H1 (cell line): ENCODE measurements around the gene CCDC88A. TPM values are rescaled to one million over a fixed set of nuclear protein-coding genes. Genes with fewer than 3 reads are reported as not detected.

Source experiments
- CTCF ChIA-PET: fragments of 300-600 bp; sonication (Branson Sonifier 250); formaldehyde crosslinking; loops from one replicate; lab custom pipeline; 2021; ENCODE audit not compliant: partially characterized antibody; lab: Charles Lee
- POLR2A ChIA-PET: fragments of 300-600 bp; sonication (Branson Sonifier 250); formaldehyde crosslinking; loops from one replicate; lab custom pipeline; 2021; ENCODE audit warnings: inconsistent platforms; ENCODE audit not compliant: partially characterized antibody; lab: Charles Lee
- DNase-seq, 2 experiments: peaks; one replicate each; pipeline versions ENCODE4 v3.0.0 to v3.0.0-alpha.2; 2010 to 2022; ENCODE audit warnings: low spot score in 2 of 2, low read depth in 1 of 2, mixed read lengths in 1 of 2
- FAIRE-seq: peaks from 2 replicates; lab custom pipeline; 2011; peaks lifted over from hg19 to GRCh38; lab: Jason Lieb, UNC
- H2AFZ ChIP-seq: 2 replicates; pipeline ENCODE4 v1.8.1; 2012; ENCODE audit warnings: low read length, inconsistent platforms
- H2AK5ac ChIP-seq: 2 replicates; pipeline ENCODE4 v1.6.1; 2013; ENCODE audit warnings: low read depth, low read length
- H2BK120ac ChIP-seq: replicated peaks from 2 replicates; pipeline ENCODE3; 2013; ENCODE audit warnings: low read depth, low read length, inconsistent platforms
- H2BK12ac ChIP-seq: 2 replicates; pipeline ENCODE4 v1.6.1; 2013; ENCODE audit warnings: low read depth, low read length
- H2BK15ac ChIP-seq: 2 replicates; pipeline ENCODE4 v1.6.1; 2013; ENCODE audit warnings: low read length
- H2BK20ac ChIP-seq: 2 replicates; pipeline ENCODE4 v1.6.1; 2013; ENCODE audit warnings: low read length
- H2BK5ac ChIP-seq: 2 replicates; pipeline ENCODE4 v1.6.1; 2013; ENCODE audit warnings: low read depth, low read length
- H3K14ac ChIP-seq: 2 replicates; pipeline ENCODE4 v1.6.1; 2013; ENCODE audit warnings: inconsistent platforms; ENCODE audit not compliant: insufficient read length
- H3K18ac ChIP-seq: 2 replicates; pipeline ENCODE4 v1.6.1; 2013; ENCODE audit warnings: low read length; ENCODE audit errors: extremely low read depth
- H3K23ac ChIP-seq: 2 replicates; pipeline ENCODE4 v1.6.1; 2013; ENCODE audit warnings: inconsistent platforms; ENCODE audit not compliant: insufficient read length
- H3K23me2 ChIP-seq: 2 replicates; pipeline ENCODE4 v1.6.1; 2013; ENCODE audit warnings: low read depth, low read length
- H3K27ac ChIP-seq: 2 replicates; pipeline ENCODE4 v1.6.1; 2011; ENCODE audit warnings: low read depth, low read length, inconsistent platforms
- H3K27me3 ChIP-seq, 4 experiments: replicated peaks in 1 of 4; 1 replicate in 1 of 4; 2 replicates in 3 of 4; pipeline versions ENCODE4 v1.6.1 to v1.8.1; 2011 to 2013; ENCODE audit warnings: low read length in 3 of 4, mild to moderate bottlenecking in 3 of 4, inconsistent platforms in 2 of 4, mixed read lengths in 2 of 4, moderate library complexity in 1 of 4; ENCODE audit not compliant: control insufficient read depth in 3 of 4, insufficient read depth in 3 of 4; ENCODE audit errors: extremely low read depth in 1 of 4
- H3K36me3 ChIP-seq, 4 experiments: 2 replicates each; pipeline versions ENCODE4 v1.6.1 to v1.8.1; 2011 to 2013; ENCODE audit warnings: mild to moderate bottlenecking in 4 of 4, low read length in 3 of 4, moderate library complexity in 2 of 4, control low read depth in 1 of 4, inconsistent platforms in 1 of 4; ENCODE audit not compliant: insufficient read depth in 4 of 4, control insufficient read depth in 2 of 4
- H3K4ac ChIP-seq: replicated peaks from 2 replicates; pipeline ENCODE3; 2013; ENCODE audit warnings: low read length, low read depth, mixed read lengths, inconsistent platforms; ENCODE audit not compliant: insufficient read length
- H3K4me1 ChIP-seq, 4 experiments: replicated peaks in 1 of 4; 1 replicate in 1 of 4; 2 replicates in 3 of 4; pipeline versions ENCODE4 v1.6.1 to v1.8.1; 2011 to 2013; ENCODE audit warnings: low read length in 3 of 4, inconsistent platforms in 2 of 4, mixed read lengths in 1 of 4; ENCODE audit not compliant: insufficient read depth in 4 of 4, control insufficient read depth in 3 of 4
- H3K4me2 ChIP-seq, 2 experiments: 2 replicates each; pipeline versions ENCODE4 v1.6.1 to v1.8.1; 2011 to 2013; ENCODE audit warnings: low read depth in 2 of 2, low read length in 2 of 2, control low read depth in 1 of 2, inconsistent platforms in 1 of 2, mild to moderate bottlenecking in 1 of 2; ENCODE audit not compliant: insufficient read depth in 1 of 2
- H3K4me3 ChIP-seq, 4 experiments: fragments of 200-600, 300-600 bp in 1 of 4; sonication (generic), shearing (Covaris generic), sonication (Bioruptor Twin) in 1 of 4; 2 replicates each; pipeline versions ENCODE4 v1.5.1 to v1.8.1; 2011 to 2016; ENCODE audit warnings: low read length in 4 of 4, low read depth in 3 of 4, control low read depth in 2 of 4, inconsistent platforms in 2 of 4, mild to moderate bottlenecking in 2 of 4, mixed read lengths in 1 of 4, moderate library complexity in 1 of 4; ENCODE audit not compliant: insufficient read depth in 2 of 4; ENCODE audit errors: extremely low read depth in 1 of 4
- H3K56ac ChIP-seq: replicated peaks from 2 replicates; pipeline ENCODE3; 2013; ENCODE audit warnings: low read depth, mild to moderate bottlenecking, mixed read lengths, low read length, inconsistent platforms; ENCODE audit not compliant: insufficient read length
- H3K79me1 ChIP-seq: 2 replicates; pipeline ENCODE4 v1.6.1; 2013; ENCODE audit warnings: low read depth, low read length, control low read depth
- H3K79me2 ChIP-seq, 2 experiments: 2 replicates each; pipeline versions ENCODE4 v1.6.1 to v1.8.1; 2012 to 2013; ENCODE audit warnings: low read length in 2 of 2, mild to moderate bottlenecking in 2 of 2, inconsistent platforms in 1 of 2; ENCODE audit not compliant: insufficient read depth in 2 of 2, control insufficient read depth in 1 of 2
- H3K9ac ChIP-seq, 4 experiments: replicated peaks in 1 of 4; 1 replicate in 1 of 4; 2 replicates in 3 of 4; pipeline versions ENCODE4 v1.6.1 to v1.8.1; 2011 to 2013; ENCODE audit warnings: low read depth in 3 of 4, low read length in 3 of 4, control low read depth in 2 of 4, mild to moderate bottlenecking in 2 of 4, moderate library complexity in 2 of 4, inconsistent platforms in 1 of 4; ENCODE audit errors: extremely low read depth in 1 of 4
- H3K9me3 ChIP-seq, 2 experiments: 2 replicates each; pipeline versions ENCODE4 v1.6.1 to v1.8.1; 2012 to 2013; ENCODE audit warnings: mild to moderate bottlenecking in 2 of 2, moderate library complexity in 2 of 2, control low read depth in 1 of 2, inconsistent platforms in 1 of 2, low read depth in 1 of 2, low read length in 1 of 2, mixed read lengths in 1 of 2; ENCODE audit not compliant: insufficient read depth in 2 of 2
- H4K20me1 ChIP-seq, 2 experiments: replicated peaks in 1 of 2; 2 replicates each; pipeline versions ENCODE3 to v1.8.1; 2011 to 2013; ENCODE audit warnings: inconsistent platforms in 2 of 2, low read length in 2 of 2, mild to moderate bottlenecking in 1 of 2; ENCODE audit not compliant: insufficient read depth in 2 of 2, control insufficient read depth in 1 of 2
- H4K5ac ChIP-seq: 2 replicates; pipeline ENCODE4 v1.6.1; 2013; ENCODE audit warnings: low read length, low read depth, mixed read lengths, inconsistent platforms; ENCODE audit not compliant: insufficient read length
- H4K8ac ChIP-seq: 2 replicates; pipeline ENCODE4 v1.8.0; 2013; ENCODE audit warnings: mild to moderate bottlenecking, moderate library complexity, low read length, inconsistent platforms; ENCODE audit not compliant: insufficient read depth; ENCODE audit errors: extremely low read depth
- H4K91ac ChIP-seq: replicated peaks from 2 replicates; pipeline ENCODE3; 2013; ENCODE audit warnings: low read length, mixed read lengths, inconsistent platforms; ENCODE audit not compliant: insufficient read length
- ASH2L ChIP-seq: fragments of 200-600, 300-600 bp; sonication (generic); IDR thresholded peaks from one replicate; pipeline ENCODE4 v1.7.1; 2017; ENCODE audit warnings: low read length
- POLR2A ChIP-seq, 2 experiments: IDR thresholded peaks; 1 replicate in 1 of 2; 2 replicates in 1 of 2; pipeline ENCODE4 v1.6.1; 2011; ENCODE audit warnings: low read depth in 2 of 2, low read length in 2 of 2, mild to moderate bottlenecking in 2 of 2; ENCODE audit errors: control extremely low read depth in 1 of 2
- SAP30 ChIP-seq: fragments of 300-600 bp; sonication (generic); IDR thresholded peaks from 2 replicates; pipeline ENCODE4 v1.7.1; 2012; ENCODE audit warnings: low read length, moderate library complexity, mild to moderate bottlenecking, inconsistent platforms; ENCODE audit not compliant: insufficient read depth, insufficient replicate concordance
- SP4 ChIP-seq: IDR thresholded peaks from 2 replicates; pipeline ENCODE4 v1.6.1; 2012; ENCODE audit warnings: low read length, inconsistent platforms
- YY1 ChIP-seq: IDR thresholded peaks from 2 replicates; pipeline ENCODE4 v1.6.1; 2011; ENCODE audit warnings: low read depth, mild to moderate bottlenecking, low read length
- WGBS, 2 experiments: shearing (Covaris generic) in 1 of 2; methylation state at CpG; one replicate each; pipeline versions ENCODE4 v1.1.6 to v1.1.7; 2013 to 2015; ENCODE audit warnings: low lambda C conversion rate in 2 of 2, mixed read lengths in 2 of 2, inconsistent platforms in 1 of 2, low coverage in 1 of 2, missing lambda C conversion rate in 1 of 2; ENCODE audit not compliant: insufficient replicate concordance in 2 of 2, insufficient coverage in 1 of 2, insufficient read length in 1 of 2; ENCODE audit errors: extremely low coverage in 1 of 2, missing lambda C conversion rate in 1 of 2; 5-methylcytosine and 5-hydroxymethylcytosine counted together
- polyA plus RNA-seq, 7 experiments: library from polyadenylated mRNA; depleted of rRNA in 3 of 7; stranded (reverse) in 5 of 7; unstranded in 2 of 7; fragments of >200 nt in 5 of 7; fragments of 200-250 nt in 2 of 7; gene quantifications; 1 replicate in 5 of 7; 2 replicates in 1 of 7; 4 replicates in 1 of 7; pipeline versions ENCODE4 v1.2.1 to v1.2.3, GENCODE V29; 2011 to 2013; ENCODE audit warnings: missing spikeins in 2 of 7, mixed read lengths in 2 of 7
- total RNA-seq: library from RNA; stranded (reverse); fragmentation: NEBNext Ultra II Directional; extraction: Animal tissue kit (Norgen Biotek cat#: 25700); gene quantifications from 2 replicates; pipeline ENCODE4 v1.2.1, GENCODE V29; 2021

CCDC88A gene
- total and polyA plus RNA-seq, 2 of the 8 experiments (the other 6 are each of a cell fraction or from before 2014, with no cell fraction given) = 27.0 to 98.0 TPM

GRCh38 chr2:55268907-55269644 lies 150.6 kb downstream of the CCDC88A start, which contains the start of gene MTIF2:
Gene MTIF2 (minus strand): TSS chr2:55269231. CDS start chr2:55263858, 5,373 bp downstream.
- Histone ChIP-seq H3K18ac (peak within 1 kb of the TSS; percentile 97; the same call in 1 of the 2 replicates), H2BK15ac (0 out of 2 replicates have a peak within 1 kb of the TSS, but pooled peaks have one; percentile 99), H4K5ac (peak within 1 kb of the TSS; percentile 49), H3K9ac (peak within 1 kb of the TSS; percentile 55 to 98 (median 92)), H2BK5ac (peak within 1 kb of the TSS; percentile 97), H2BK20ac (no peak within 1 kb of the TSS), H3K9me3 (no peaks in the 10 kb centered on the region), H2BK12ac (0 out of 2 replicates have a peak within 1 kb of the TSS, but pooled peaks have one; percentile 82), H4K91ac (peak within 1 kb of the TSS; percentile 89), H3K4ac (peak within 1 kb of the TSS; percentile 69), H3K79me2 (no peaks in the 10 kb centered on the region), H3K79me1 (no peaks in the 10 kb centered on the region), H2AFZ (peak within 1 kb of the TSS; percentile 95), H3K36me3 (peaks cover 0 to 15% (median 3%) of the 10 kb centered on the region in 4 experiments; a peak in 3 of 8 replicates), H3K14ac (no peak within 1 kb of the TSS), H4K20me1 (no peaks in the 10 kb centered on the region), H3K23ac (no peak within 1 kb of the TSS), H3K4me1 (peaks cover 0 to 4% (median under 1%) of the 10 kb centered on the region in 4 experiments; a peak in 1 of 7 replicates), H3K23me2 (peaks cover 6% of the 10 kb centered on the region; the same call in 1 of the 2 replicates), H3K27me3 (no peaks in the 10 kb centered on the region), H2AK5ac (peak within 1 kb of the TSS; percentile 68; the same call in 1 of the 2 replicates), H3K27ac (peak within 1 kb of the TSS; percentile 82), H3K4me2 (peak within 1 kb of the TSS; percentile 89 to 91), H2BK120ac (no peak within 1 kb of the TSS), H4K8ac (peak within 1 kb of the TSS; percentile 82; the same call in 1 of the 2 replicates), H3K4me3 (peak within 1 kb of the TSS; percentile 90 to 100 (median 98)), H3K56ac (peak within 1 kb of the TSS; percentile 32)
- CTCF ChIA-PET = no interaction called here
- POLR2A ChIA-PET = interaction anchor here (1.2 to 1.7 kb wide), 6 partner anchors 9 to 36 kb away, joined by 4 to 8 read pairs (median 5); partner anchors contain the start of genes CLHC1 and RPS27A
- WGBS, 2 experiments = 2% methylated on average over 43 of the region's 43 CpGs; no CpG with 5 or more reads in 1 of the 2 experiments
- FAIRE-seq (no peak), DNase-seq (peak; percentile 77 to 96)
- TF ChIP-seq ASH2L (peak; percentile 89), SP4 (peak; percentile 88; the same call in 1 of the 2 replicates), POLR2A (IDR thresholded peaks at IDR 0.05; ENCODE audit: control extremely low read depth in 1 of 2, low read depth in 2 of 2, low read length in 2 of 2) (peak; percentile 83 to 96), YY1 (peak; percentile 74), SAP30 (peak; percentile 34)
